Prostate gland (tissue), 2 donors: ENCODE results near the gene USP21. TPM values are rescaled to one million over a fixed set of nuclear protein-coding genes. Genes with fewer than 3 reads are reported as not detected.

Experiments used
- DNase-seq: peaks from one replicate; pipeline ENCODE4 v3.0.0-alpha.2; 2019; ENCODE audit warnings: low spot score
- H3K27ac ChIP-seq, 2 donors: fragments of 200-600 bp; sonication (generic); 2 replicates each; pipeline ENCODE4 v1.5.1; 2017 to 2019
- H3K27me3 ChIP-seq: fragments of 200-600 bp; sonication (generic); replicated peaks from 2 replicates; pipeline ENCODE4 v1.5.1; 2019; ENCODE audit not compliant: insufficient read depth
- H3K36me3 ChIP-seq, 2 donors: fragments of 200-600 bp; sonication (generic); 1 replicate in 1 of 2; 2 replicates in 1 of 2; pipeline versions ENCODE4 v1.5.1 to v1.8.1; 2017 to 2019
- H3K4me1 ChIP-seq: fragments of 200-600 bp; sonication (generic); replicated peaks from 2 replicates; pipeline ENCODE4 v1.5.1; 2019
- H3K4me3 ChIP-seq, 2 donors: fragments of 200-600 bp; sonication (generic); 2 replicates each; pipeline ENCODE4 v1.5.1; 2017 to 2019
- H3K9me3 ChIP-seq: fragments of 200-600 bp; sonication (generic); 2 replicates; pipeline ENCODE4 v1.5.1; 2017
- CTCF ChIP-seq, 4 experiments: fragments of 200-600 bp in 2 of 4; fragments of 450-650 bp in 2 of 4; sonication (generic) in 2 of 4; IDR thresholded peaks; 1 replicate in 3 of 4; 2 replicates in 1 of 4; pipeline ENCODE4 v1.5.1; 2016 to 2019; ENCODE audit warnings: antibody characterized with exemption in 4 of 4, mild to moderate bottlenecking in 2 of 4, moderate library complexity in 2 of 4
- POLR2A ChIP-seq: fragments of 450-650 bp; IDR thresholded peaks from one replicate; pipeline ENCODE4 v1.6.1; 2016; ENCODE audit warnings: antibody characterized with exemption, mild to moderate bottlenecking
- POLR2AphosphoS5 ChIP-seq: sonication (generic); formaldehyde crosslinking; IDR thresholded peaks from one replicate; pipeline ENCODE4 v1.6.1; 2017; ENCODE audit warnings: antibody characterized with exemption
- WGBS: methylation state at CpG from one replicate; pipeline ENCODE4 v1.1.5; 2018; 5-methylcytosine and 5-hydroxymethylcytosine counted together
- intact Hi-C: fragments of 100-400 bp; cut with DNase I; formaldehyde crosslinking; loops from one replicate; pipeline ENCODE4 v1.14.2; 2022
- total RNA-seq, 2 donors: library from RNA; depleted of rRNA; stranded (reverse); fragments of >200 nt; gene quantifications; one replicate each; pipeline ENCODE4 v1.1.0, GENCODE V29; 2016

USP21 gene
- total RNA-seq, 2 donors from 2014 or later: 28.1 to 32.1 TPM

GRCh38 chr1:161200421-161200991 lies 41.2 kb downstream of the USP21 start:
- WGBS: 76% methylated on average over 5 of the region's 5 CpGs
- H3K4me1 ChIP-seq: no peaks in the 10 kb centered on the region
- no peak overlapping the region for H3K4me3 ChIP-seq
- no peaks in the 10 kb centered on the region for H3K27me3 ChIP-seq
- H3K27ac ChIP-seq: peak overlapping the region; percentile 96 to 97
- no peak for DNase-seq
- H3K36me3 ChIP-seq: no peaks in the 10 kb centered on the region
- intact Hi-C loops: loop anchor here (5.0 kb wide), 2 partner anchors 112 to 187 kb away; partner anchors contain the start of gene SDHC
- TF ChIP-seq POLR2AphosphoS5 (no peak), POLR2A (no peak), CTCF (IDR thresholded peaks at IDR 0.05) (no peak)
- H3K9me3 ChIP-seq: no peaks in the 10 kb centered on the region

GRCh38 chr1:161200992-161201835 lies 41.9 kb downstream of the USP21 start:
- peak; percentile 18 for DNase-seq
- peak overlapping the region; percentile 96 to 97 for H3K27ac ChIP-seq
- H3K4me1 ChIP-seq: no peaks in the 10 kb centered on the region
- H3K9me3 ChIP-seq: no peaks in the 10 kb centered on the region
- no peaks in the 10 kb centered on the region for H3K36me3 ChIP-seq
- peak overlapping the region; percentile 62 to 69 for H3K4me3 ChIP-seq
- TF ChIP-seq POLR2A: no peak
- TF ChIP-seq POLR2AphosphoS5: no peak
- no peak for TF ChIP-seq CTCF (IDR thresholded peaks at IDR 0.05)
- intact Hi-C loops: loop anchor here (5.0 kb wide), 2 partner anchors 111 to 186 kb away; partner anchors contain the start of gene SDHC
- no peaks in the 10 kb centered on the region for H3K27me3 ChIP-seq
- 38% methylated on average over 13 of the region's 13 CpGs for WGBS

- intact Hi-C loops: loop anchor here (5.0 kb wide), 2 partner anchors 110 to 185 kb away; partner anchors contain the start of gene SDHC
Measured at GRCh38 chr1:161201836-161202712, 42.8 kb downstream of the USP21 start, which contains the start of gene NDUFS2. TSS of gene NDUFS2 (plus strand) at chr1:161202367. CDS start at chr1:161202386, 19 bp downstream.

More at GRCh38 chr1:161201836-161202712, 42.8 kb downstream of the USP21 start, which contains the start of gene NDUFS2:
- peak; percentile 99 for DNase-seq
- no peaks in the 10 kb centered on the region for H3K4me1 ChIP-seq
- under 1% methylated on average over 51 of the region's 53 CpGs for WGBS
- no peaks in the 10 kb centered on the region for H3K27me3 ChIP-seq
- peak within 1 kb of the TSS; percentile 62 to 69 for H3K4me3 ChIP-seq
- no peaks in the 10 kb centered on the region for H3K9me3 ChIP-seq
- no peaks in the 10 kb centered on the region for H3K36me3 ChIP-seq
- peak within 1 kb of the TSS; percentile 96 to 97 for H3K27ac ChIP-seq
- TF ChIP-seq CTCF (IDR thresholded peaks at IDR 0.05) (peak in 1 of 4 experiments; percentile 6), POLR2AphosphoS5 (peak; percentile 97), POLR2A (peak; percentile 75)
